ENCODE results near the gene COL7A1. TPM values are rescaled to one million over a fixed set of nuclear protein-coding genes. Genes with fewer than 3 reads are reported as not detected.
"Not testable (repeated sequence)": the region's sequence is repeated elsewhere in the genome, so short reads cannot be mapped to it uniquely, and the experiment has no call there.

The COL7A1 gene
- total RNA-seq, 5 donors from 2014 or later (not counting 1 experiment from before 2014, with no cell fraction given) = 0.33 to 2.3 (median 1.3) TPM

DNA sequence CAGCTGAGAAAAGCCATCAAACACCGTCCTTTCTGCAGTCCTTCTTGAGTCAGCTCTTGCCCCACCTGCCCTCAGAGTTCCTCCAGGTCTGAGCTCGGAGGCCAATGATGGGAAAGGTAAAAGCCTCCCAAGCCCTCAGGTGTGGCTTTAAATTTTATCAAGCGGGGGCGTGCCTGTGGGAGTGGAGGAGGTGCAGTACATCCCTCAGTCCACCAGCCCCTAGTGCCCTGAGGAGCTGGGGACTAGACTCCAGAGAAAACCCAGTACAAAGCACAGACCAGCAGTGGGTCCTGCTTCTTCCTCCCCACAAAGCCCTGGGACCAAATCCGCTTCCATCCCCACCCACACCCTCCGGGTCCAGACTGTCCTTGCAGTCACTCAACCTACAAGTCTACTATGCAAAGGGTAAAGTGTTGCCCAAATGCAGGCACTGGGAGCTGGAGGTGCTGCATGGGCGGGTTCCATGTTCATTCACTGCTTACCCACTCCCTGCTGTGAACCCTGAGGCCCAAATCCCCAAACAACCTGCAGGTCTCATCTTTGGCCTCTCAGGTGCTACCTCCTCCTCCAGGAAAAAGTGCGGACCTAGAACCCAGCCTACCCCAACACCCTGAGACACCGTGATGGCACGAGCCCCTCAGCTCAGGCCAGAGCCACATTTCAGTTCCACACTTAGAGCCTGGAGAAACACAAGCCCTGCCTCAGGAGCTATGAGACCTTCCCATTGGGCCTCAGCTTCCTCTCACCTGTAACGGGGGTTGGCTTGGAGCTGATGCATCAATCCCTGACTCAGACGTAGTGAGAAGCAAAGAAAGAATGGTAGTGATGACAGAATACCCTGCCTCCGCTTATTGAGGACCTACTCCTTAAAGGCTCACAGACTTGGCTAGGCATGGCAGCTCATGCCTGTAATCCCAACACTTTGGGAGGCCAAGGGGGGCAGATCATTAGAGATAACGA lies 41.0 kb downstream of the COL7A1 start:
- H3K4me3 Mint-ChIP-seq = no peak overlapping the region
- H3K36me3 Mint-ChIP-seq = no peaks in the 10 kb centered on the region
- no peak overlapping the region for H3K27ac Mint-ChIP-seq
- Histone ChIP-seq H3K9me3 (no peaks in the 10 kb centered on the region), H3K4me1 (ENCODE audit: control insufficient read depth in 1 of 2, extremely low read depth in 1 of 2, insufficient read depth in 2 of 2, low read length in 2 of 2) (peaks cover 0 to 26% of the 10 kb centered on the region in 2 experiments), H3K36me3 (ENCODE audit: control insufficient read depth in 2 of 2, extremely low read depth in 1 of 2, insufficient read depth in 1 of 2, low read length in 1 of 2) (no peaks in the 10 kb centered on the region), H3K27ac (ENCODE audit: low read length) (no peak overlapping the region), H3K27me3 (replicated peaks in 1 of 2; ENCODE audit: control insufficient read depth in 2 of 2, extremely low read depth in 1 of 2, insufficient read depth in 2 of 2, low read length in 1 of 2) (no peaks in the 10 kb centered on the region), H3K4me3 (ENCODE audit: control insufficient read depth in 1 of 2, extremely low read depth in 1 of 2, low read length in 1 of 2) (no peak overlapping the region)
- DNase-seq = no peak
- no peak for ATAC-seq (replicated peaks in 1 of 4)
- no peaks in the 10 kb centered on the region for H3K27me3 Mint-ChIP-seq
- POLR2A ChIA-PET = no interaction called here
- WGBS (ENCODE audit: insufficient coverage) = 89% methylated on average over 9 of the region's 14 CpGs
- CTCF ChIA-PET = interaction anchor here (1.0 to 2.0 kb wide), 2 partner anchors 81 to 118 kb away, joined by 3 to 6 read pairs; no protein-coding TSS in a partner anchor
- no peaks in the 10 kb centered on the region for H3K9me3 Mint-ChIP-seq
- peaks cover 18 to 24% (median 21%) of the 10 kb centered on the region in 3 donors for H3K4me1 Mint-ChIP-seq

DNA sequence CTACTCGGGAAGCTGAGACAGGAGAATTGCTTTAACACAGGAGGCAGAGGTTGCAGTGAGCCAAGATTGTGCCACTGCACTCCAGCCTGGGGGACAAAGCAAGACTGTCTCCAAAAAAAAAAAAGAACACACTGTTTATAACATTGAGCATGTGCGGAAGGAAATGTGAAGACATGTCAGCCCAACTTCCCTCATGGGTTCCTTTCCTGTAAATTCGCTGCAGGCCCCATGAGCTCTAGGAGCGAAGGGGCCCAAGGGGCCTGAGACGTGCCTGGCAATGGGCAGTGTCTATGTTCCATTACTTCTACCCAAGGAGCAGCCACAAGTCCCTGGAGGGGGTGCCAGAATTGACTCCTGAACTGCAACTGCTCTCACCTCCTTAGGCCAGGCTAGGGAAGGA lies 41.8 kb downstream of the COL7A1 start:
- no peaks in the 10 kb centered on the region for H3K27me3 Mint-ChIP-seq
- peaks cover 0 to 29% of the 10 kb centered on the region in 2 experiments for H3K4me1 ChIP-seq (ENCODE audit: control insufficient read depth in 1 of 2, extremely low read depth in 1 of 2, insufficient read depth in 2 of 2, low read length in 2 of 2)
- H3K9me3 ChIP-seq = no peaks in the 10 kb centered on the region
- H3K27me3 ChIP-seq (replicated peaks in 1 of 2; ENCODE audit: control insufficient read depth in 2 of 2, extremely low read depth in 1 of 2, insufficient read depth in 2 of 2, low read length in 1 of 2) = no peaks in the 10 kb centered on the region
- no peaks in the 10 kb centered on the region for H3K36me3 ChIP-seq (ENCODE audit: control insufficient read depth in 2 of 2, extremely low read depth in 1 of 2, insufficient read depth in 1 of 2, low read length in 1 of 2)
- 80% methylated on average over 2 of the region's 5 CpGs for WGBS (ENCODE audit: insufficient coverage)
- no peak overlapping the region for H3K4me3 ChIP-seq (ENCODE audit: control insufficient read depth in 1 of 2, extremely low read depth in 1 of 2, low read length in 1 of 2)
- CTCF ChIA-PET = interaction anchor here (0.6 to 2.0 kb wide), 3 partner anchors 57 to 117 kb away, joined by 3 to 6 read pairs (median 3); no protein-coding TSS in a partner anchor
- POLR2A ChIA-PET = no interaction called here
- DNase-seq (no peak), ATAC-seq (replicated peaks in 1 of 4) (no peak)
- H3K4me1 Mint-ChIP-seq = peaks cover 20 to 21% (median 21%) of the 10 kb centered on the region in 3 donors
- no peak overlapping the region for H3K27ac Mint-ChIP-seq
- H3K9me3 Mint-ChIP-seq = no peaks in the 10 kb centered on the region
- no peak overlapping the region for H3K27ac ChIP-seq (ENCODE audit: low read length)
- H3K36me3 Mint-ChIP-seq = no peaks in the 10 kb centered on the region
- H3K4me3 Mint-ChIP-seq = no peak overlapping the region

DNA sequence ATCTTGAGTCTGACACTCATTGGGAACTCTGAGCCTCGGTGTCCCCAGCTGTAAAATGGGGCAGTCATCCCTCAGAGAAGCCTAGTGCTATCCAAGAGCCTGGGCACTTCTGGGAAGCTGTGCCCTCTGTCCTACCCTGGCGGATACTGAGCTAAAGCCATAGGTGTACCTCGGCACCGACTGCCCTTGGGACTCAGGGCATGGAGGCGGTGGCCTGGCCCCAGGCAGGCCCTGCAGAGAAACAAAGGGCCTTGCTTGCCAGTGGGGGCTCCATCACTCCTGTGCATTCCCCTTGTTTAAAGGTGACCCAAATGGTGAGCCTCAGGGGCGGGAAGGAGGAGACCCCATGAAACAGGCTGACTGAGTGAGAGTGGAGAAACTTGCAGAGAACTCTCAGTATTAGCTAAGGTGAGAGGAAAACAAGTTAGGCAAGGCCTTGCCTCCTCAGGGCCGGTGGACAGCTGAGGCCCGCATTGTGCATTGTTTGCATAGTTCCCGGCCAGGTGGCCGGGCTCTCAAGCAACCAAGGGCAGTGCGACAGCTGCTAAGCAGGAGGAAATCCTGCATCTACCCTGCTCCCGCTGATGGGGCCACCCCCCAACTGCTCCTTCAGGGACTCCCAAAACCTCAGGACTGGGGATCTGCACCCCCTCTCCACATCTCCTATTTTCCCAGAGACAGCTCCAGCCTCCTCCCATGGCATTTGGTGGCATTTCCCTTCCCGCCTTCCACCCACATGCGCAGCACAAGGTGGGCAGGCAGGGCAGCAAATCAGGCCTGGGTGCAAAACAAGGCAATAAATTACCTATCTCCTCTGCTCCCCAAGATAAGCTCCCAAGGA lies 42.8 kb downstream of the COL7A1 start:
- no peaks in the 10 kb centered on the region for H3K27me3 ChIP-seq (replicated peaks in 1 of 2; ENCODE audit: control insufficient read depth in 2 of 2, extremely low read depth in 1 of 2, insufficient read depth in 2 of 2, low read length in 1 of 2)
- no peak for DNase-seq
- no peak for ATAC-seq (replicated peaks in 1 of 4)
- H3K27ac Mint-ChIP-seq = no peak overlapping the region
- H3K4me1 Mint-ChIP-seq = peaks cover 14 to 18% (median 15%) of the 10 kb centered on the region in 3 donors
- H3K36me3 ChIP-seq (ENCODE audit: control insufficient read depth in 2 of 2, extremely low read depth in 1 of 2, insufficient read depth in 1 of 2, low read length in 1 of 2) = no peaks in the 10 kb centered on the region
- H3K4me1 ChIP-seq (ENCODE audit: control insufficient read depth in 1 of 2, extremely low read depth in 1 of 2, insufficient read depth in 2 of 2, low read length in 2 of 2) = peaks cover 0 to 19% of the 10 kb centered on the region in 2 experiments
- 88% methylated on average over 14 of the region's 14 CpGs for WGBS (ENCODE audit: insufficient coverage)
- ChIA-PET POLR2A (no interaction called here), CTCF (interaction anchor here in 1 of 2 donors (0.9 to 1.0 kb wide), 3 partner anchors 75 to 151 kb away, joined by 3 read pairs; no protein-coding TSS in a partner anchor)
- H3K4me3 ChIP-seq (ENCODE audit: control insufficient read depth in 1 of 2, extremely low read depth in 1 of 2, low read length in 1 of 2) = no peak overlapping the region
- no peaks in the 10 kb centered on the region for H3K27me3 Mint-ChIP-seq
- H3K4me3 Mint-ChIP-seq = no peak overlapping the region
- H3K36me3 Mint-ChIP-seq = no peaks in the 10 kb centered on the region
- no peak overlapping the region for H3K27ac ChIP-seq (ENCODE audit: low read length)
- no peaks in the 10 kb centered on the region for H3K9me3 Mint-ChIP-seq
- no peaks in the 10 kb centered on the region for H3K9me3 ChIP-seq

DNA sequence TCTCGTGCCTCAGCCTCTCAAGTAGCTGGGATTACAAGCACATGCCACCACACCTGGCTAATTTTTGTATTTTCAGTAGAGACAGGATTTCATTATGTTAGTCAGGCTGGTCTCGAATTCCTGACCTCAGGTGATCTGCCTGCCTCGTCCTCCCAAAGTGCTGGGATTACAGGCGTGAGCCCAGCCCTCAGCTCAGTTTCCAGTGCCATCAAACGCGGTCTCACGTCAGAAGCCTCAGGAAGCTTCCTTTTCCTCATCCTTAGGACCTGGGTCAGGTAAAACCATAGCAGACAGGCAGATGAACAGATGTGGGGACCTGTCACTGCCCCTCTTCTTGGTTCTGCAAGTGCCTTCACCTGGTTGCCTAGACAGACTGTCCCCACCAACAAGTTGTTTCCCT lies 43.5 kb downstream of the COL7A1 start:
- H3K27ac Mint-ChIP-seq; H3K27me3 Mint-ChIP-seq; H3K36me3 ChIP-seq (ENCODE audit: control insufficient read depth in 2 of 2, extremely low read depth in 1 of 2, insufficient read depth in 1 of 2, low read length in 1 of 2); POLR2A ChIA-PET; ATAC-seq (replicated peaks in 1 of 4); H3K36me3 Mint-ChIP-seq; DNase-seq; H3K9me3 ChIP-seq; H3K9me3 Mint-ChIP-seq; H3K4me3 Mint-ChIP-seq; H3K4me3 ChIP-seq (ENCODE audit: control insufficient read depth in 1 of 2, extremely low read depth in 1 of 2, low read length in 1 of 2); H3K27ac ChIP-seq (ENCODE audit: low read length); H3K27me3 ChIP-seq (replicated peaks in 1 of 2; ENCODE audit: control insufficient read depth in 2 of 2, extremely low read depth in 1 of 2, insufficient read depth in 2 of 2, low read length in 1 of 2): not testable (repeated sequence)
- peaks cover 0 to 15% of the 10 kb centered on the region in 2 experiments for H3K4me1 ChIP-seq (ENCODE audit: control insufficient read depth in 1 of 2, extremely low read depth in 1 of 2, insufficient read depth in 2 of 2, low read length in 2 of 2)
- peaks cover 11 to 20% (median 18%) of the 10 kb centered on the region in 3 donors for H3K4me1 Mint-ChIP-seq
- CTCF ChIA-PET = interaction anchor here (0.9 to 1.3 kb wide), 3 partner anchors 116 to 151 kb away, joined by 3 to 8 read pairs (median 4); no protein-coding TSS in a partner anchor
- 84% methylated on average over 5 of the region's 7 CpGs for WGBS (ENCODE audit: insufficient coverage)

DNA sequence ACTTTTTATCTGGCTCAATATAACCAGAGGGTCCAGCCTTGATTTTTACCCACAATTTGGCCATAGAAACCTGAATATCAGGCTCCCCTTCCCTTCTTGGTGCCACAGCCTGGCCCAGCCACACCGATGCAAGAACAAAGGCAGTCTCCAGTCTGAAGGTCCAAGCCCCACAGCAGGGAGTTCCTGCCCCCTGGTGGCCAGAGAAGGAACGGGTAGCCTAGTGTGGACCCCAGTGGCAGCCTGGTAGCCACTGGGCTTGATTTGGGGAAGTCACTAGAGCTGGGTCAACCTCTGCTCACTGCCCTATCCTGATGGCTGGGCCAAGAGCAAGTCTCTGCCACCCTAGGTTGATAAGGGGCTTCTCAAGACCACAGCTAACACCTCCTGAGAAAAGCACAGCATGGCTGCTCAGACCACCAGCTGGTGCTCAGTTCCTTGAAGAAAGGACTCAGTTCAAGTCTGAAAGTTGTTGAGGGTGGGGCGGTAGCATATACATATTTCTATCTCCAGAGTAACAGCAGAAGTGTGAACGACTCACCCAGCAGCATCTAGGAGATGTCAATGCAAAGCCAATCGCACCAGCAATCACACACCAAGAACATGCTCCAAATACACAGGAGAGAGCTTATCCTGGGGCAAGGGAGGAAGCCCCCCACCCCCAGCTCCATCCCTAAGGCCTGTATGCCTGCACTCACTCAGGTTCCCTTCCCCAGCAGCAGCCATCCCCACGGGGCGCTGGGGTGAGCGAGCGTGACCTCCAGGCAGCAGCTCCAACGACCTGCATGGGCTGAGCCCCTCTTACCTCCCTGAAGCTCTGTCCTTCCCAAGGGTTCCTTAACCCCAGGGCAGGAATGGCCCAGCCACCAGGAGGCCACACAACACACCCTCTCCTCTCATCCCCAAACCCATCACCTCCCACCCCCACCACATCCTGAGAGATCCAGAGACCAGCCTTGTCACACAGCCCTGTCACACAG lies 46.1 kb downstream of the COL7A1 start:
- H3K9me3 ChIP-seq = no peaks in the 10 kb centered on the region
- ATAC-seq (replicated peaks in 1 of 4) (peak; percentile 89 to 99 (median 96)), DNase-seq (peak; percentile 46 to 87 (median 78))
- H3K36me3 ChIP-seq (ENCODE audit: control insufficient read depth in 2 of 2, extremely low read depth in 1 of 2, insufficient read depth in 1 of 2, low read length in 1 of 2) = no peaks in the 10 kb centered on the region
- WGBS (ENCODE audit: insufficient coverage) = 68% methylated on average over 6 of the region's 10 CpGs
- H3K27ac ChIP-seq (ENCODE audit: low read length) = no peak overlapping the region
- Mint-ChIP-seq H3K36me3 (no peaks in the 10 kb centered on the region), H3K4me1 (peaks cover 9 to 27% (median 19%) of the 10 kb centered on the region in 3 donors), H3K27ac (no peak overlapping the region), H3K4me3 (no peak overlapping the region), H3K9me3 (no peaks in the 10 kb centered on the region), H3K27me3 (no peaks in the 10 kb centered on the region)
- ChIA-PET CTCF (interaction anchor here (0.6 to 4.7 kb wide), 16 partner anchors 8 to 1233 kb away, joined by 3 to 51 read pairs (median 4); partner anchors contain the start of gene PFKFB4 (in 1 of the 2)), POLR2A (interaction anchor here in 1 of 2 donors (0.7 kb wide), 1 partner anchor 157 kb away, joined by 3 read pairs; no protein-coding TSS in a partner anchor)
- H3K4me1 ChIP-seq (ENCODE audit: control insufficient read depth in 1 of 2, extremely low read depth in 1 of 2, insufficient read depth in 2 of 2, low read length in 2 of 2) = peaks cover 0 to 7% of the 10 kb centered on the region in 2 experiments
- H3K27me3 ChIP-seq (replicated peaks in 1 of 2; ENCODE audit: control insufficient read depth in 2 of 2, extremely low read depth in 1 of 2, insufficient read depth in 2 of 2, low read length in 1 of 2) = no peaks in the 10 kb centered on the region
- H3K4me3 ChIP-seq (ENCODE audit: control insufficient read depth in 1 of 2, extremely low read depth in 1 of 2, low read length in 1 of 2) = no peak overlapping the region

Data from T-cell (primary cell).